Putamen (tissue), 1 donor: ENCODE results near the gene CNDP1.

Experiments
- DNase-seq: peaks from one replicate; pipeline ENCODE4 v3.0.0-alpha.2; 2016; ENCODE audit warnings: low spot score

Gene CNDP1

GRCh38 chr18:74507097-74507881, 27.0 kb upstream of the CNDP1 start:
- no peak for DNase-seq

- DNase-seq: no peak
These were observed 26.4 kb upstream of the CNDP1 start for GRCh38 chr18:74507927-74508326.

DNA sequence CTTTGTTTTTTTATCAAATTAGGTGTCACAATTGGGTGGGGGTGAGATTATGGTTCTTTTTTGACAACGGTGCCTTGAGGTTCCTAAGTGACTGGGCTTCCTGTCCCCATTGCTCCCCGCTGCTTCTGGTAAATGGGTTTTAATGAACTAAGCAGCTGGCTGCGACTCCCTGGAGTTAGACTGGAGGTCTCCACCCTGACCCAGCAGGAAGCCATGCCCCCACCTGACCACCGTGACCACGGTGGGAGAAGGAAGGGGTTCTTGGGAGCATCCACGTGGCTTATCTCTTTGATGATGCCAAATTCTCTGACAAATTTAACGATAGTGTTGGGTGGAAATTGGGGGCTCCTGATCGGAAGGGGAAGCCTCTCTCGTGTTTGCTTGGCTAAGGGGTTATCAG, 25.9 kb upstream of the CNDP1 start:
- no peak for DNase-seq

DNA sequence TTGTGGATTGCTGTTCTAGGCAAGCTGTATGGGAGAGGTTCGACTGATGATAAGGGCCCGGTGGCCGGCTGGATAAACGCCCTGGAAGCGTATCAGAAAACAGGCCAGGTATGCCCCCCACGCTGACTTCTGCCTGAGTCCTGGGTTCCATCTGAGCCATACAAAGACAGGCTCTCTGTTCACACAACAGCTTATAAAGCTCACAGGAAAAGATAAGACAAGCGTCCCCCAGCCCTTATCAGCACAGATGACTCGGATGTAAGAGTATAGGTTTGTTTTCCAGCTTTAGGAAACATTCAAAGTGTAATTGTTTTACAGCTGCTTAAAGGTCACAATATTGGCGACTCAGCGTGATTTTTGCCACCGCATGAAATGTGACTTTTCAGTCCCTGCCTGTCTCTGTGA, 25.5 kb upstream of the CNDP1 start:
- DNase-seq: no peak

DNA sequence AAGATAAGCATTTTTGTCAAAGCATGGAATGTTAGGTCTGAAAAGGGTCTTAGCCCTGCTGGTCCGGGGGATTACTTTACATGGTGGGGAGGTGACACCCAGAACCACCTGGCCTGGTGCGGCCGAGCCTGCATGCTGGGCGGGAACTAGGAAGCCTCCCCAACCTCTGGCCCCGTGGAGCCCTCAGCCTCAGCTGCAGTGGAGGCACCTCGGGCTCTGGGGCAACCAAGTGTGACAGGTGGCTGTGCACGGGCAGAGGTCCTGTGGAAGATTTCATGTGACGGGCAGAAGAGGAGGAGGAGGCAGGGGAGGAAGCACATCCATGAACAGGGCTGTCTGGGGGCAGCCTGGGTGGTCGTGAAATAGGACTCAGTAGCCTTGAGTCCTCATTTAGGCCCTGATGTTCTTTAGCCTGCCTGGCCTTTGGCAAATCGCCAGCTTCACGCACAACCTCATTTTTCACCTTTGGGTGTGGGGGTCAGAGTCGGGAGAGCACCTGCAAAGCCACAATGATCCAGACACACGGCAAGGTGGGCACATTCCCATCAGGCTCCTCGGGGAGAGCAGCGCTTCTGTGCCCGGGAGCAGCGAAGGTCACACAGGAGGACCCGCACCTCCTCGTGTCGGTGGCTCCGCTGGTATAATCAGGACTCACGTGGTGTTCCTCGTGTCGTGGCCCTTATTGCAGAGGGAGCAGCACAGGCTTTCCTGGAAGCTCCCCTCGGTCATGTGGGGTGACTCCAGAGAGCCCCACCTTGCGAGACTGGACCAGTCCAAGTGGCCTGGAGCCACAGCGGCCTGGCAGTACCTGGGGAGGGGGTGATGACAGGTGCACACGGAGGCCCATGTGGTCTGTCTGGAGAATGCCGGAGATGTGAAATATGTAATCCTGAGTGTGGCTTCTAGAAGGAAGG, 24.2 kb upstream of the CNDP1 start:
- DNase-seq: no peak

- no peak for DNase-seq
These were observed 23.6 kb upstream of the CNDP1 start for GRCh38 chr18:74510770-74511095.

DNA sequence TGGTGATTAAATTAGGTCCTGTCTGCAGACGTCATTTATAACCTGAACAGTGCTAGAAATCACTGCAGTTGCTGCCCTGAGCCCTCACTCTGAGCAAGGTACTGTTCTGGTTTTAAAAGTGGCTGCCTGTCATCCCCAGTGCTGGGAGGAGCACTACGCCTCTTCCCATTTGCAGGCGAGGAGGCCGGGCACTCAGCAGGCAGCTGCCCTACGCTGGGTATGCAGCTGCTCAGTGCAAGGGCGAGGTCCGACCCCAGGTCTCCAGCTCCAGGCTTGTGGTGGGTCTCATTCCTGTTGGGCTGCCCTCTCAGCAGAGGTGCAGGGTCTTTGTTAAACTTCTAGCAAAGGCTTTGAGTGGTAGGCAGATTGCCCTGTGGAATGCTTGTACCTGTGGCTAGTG, 22.5 kb upstream of the CNDP1 start:
- DNase-seq: peak; percentile 61

GRCh38 chr18:74512321-74513053, 21.8 kb upstream of the CNDP1 start:
- DNase-seq: peak; percentile 95

DNA sequence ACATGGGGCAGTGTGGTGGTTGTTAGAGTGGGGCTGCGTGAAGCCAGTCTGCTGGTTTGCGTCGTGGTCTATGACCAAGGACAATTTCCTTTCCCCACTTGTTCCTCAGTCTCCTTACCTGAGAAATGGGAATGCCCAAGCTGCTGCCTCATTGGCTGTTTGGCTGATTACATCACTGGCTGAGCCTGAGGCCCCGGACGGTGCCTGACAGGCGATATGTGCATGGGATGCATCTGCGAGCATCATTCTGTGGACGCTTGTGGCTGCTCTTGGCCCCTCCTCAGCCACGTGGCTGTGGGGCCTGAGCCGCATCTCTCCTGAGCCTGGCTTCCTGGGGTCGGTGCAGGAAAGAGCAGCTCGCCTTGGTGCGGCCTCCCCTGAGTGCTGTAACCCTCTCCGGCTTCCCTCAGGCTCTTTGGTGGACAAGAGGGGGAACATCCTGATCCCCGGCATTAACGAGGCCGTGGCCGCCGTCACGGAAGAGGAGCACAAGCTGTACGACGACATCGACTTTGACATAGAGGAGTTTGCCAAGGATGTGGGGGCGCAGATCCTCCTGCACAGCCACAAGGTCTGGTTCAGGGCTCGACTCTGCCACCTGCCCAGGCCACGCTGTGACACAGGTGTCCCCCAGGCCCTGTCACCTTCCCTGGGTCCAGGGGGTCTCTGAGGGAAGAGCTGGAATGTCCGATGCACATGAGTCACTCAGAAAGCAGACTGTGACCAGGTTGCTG, 21.0 kb upstream of the CNDP1 start:
- no peak for DNase-seq

GRCh38 chr18:74513883-74514205, 20.5 kb upstream of the CNDP1 start:
- no peak for DNase-seq

DNA sequence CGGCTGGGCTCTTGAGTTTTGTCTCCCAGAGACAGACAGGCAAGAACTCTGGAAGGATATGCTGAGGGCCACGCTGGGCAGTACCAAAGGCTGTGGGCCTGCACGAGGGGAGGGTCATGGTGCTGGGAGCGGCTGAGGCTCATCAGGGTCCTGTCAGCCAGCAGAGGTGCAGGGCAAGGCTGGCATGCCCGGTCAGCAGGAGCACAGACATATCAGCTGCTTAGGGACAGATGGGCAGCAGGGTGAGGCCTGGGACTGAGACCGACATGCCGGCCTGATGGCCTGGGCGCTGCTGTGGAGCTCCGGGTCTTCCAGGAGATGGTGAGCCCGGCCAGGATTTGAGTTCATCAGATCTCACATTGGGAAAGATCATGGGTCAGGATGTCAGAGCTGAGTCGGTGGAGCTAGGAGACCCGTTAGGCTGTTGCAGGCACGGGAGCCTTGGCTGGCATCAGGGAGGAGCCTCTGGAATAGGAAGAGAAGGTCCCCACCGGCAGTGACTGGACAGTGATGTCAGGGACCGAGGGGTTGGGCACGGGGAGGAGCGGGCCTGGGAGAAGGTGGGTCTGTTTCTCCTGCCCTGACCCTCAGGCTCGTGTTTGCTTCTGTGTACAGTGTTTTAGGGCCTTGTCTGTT, 19.3 kb upstream of the CNDP1 start:
- DNase-seq: no peak

DNA sequence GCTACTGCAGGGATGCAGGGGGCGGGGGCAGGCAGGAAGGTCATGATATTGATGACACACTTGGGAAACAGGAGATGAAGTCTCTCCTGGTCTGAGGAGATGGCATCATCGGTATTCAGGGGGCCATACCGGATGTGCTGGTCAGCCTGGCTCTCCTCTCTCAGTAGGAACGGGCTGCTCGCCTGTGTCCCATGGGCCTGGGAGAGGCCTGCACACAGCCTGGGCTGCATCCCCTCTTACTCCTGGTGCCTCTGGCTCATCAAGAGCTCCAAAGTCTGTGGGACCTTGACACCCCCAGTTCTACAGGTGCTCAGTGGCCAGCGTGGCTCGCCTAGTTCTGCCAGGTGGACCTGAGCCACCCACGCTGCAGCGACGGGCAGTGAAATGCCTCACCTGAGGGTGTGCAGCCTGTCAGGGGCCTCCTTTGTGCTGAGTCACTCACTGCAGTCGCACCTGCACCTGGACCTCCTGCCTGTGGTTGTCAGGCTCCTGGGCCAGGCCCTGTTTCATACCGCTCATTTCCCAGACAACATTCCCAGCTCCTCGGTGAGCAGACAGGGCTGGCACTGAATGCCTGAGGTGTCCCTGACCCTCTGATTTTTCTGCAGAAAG, 18.6 kb upstream of the CNDP1 start:
- no peak for DNase-seq

DNA sequence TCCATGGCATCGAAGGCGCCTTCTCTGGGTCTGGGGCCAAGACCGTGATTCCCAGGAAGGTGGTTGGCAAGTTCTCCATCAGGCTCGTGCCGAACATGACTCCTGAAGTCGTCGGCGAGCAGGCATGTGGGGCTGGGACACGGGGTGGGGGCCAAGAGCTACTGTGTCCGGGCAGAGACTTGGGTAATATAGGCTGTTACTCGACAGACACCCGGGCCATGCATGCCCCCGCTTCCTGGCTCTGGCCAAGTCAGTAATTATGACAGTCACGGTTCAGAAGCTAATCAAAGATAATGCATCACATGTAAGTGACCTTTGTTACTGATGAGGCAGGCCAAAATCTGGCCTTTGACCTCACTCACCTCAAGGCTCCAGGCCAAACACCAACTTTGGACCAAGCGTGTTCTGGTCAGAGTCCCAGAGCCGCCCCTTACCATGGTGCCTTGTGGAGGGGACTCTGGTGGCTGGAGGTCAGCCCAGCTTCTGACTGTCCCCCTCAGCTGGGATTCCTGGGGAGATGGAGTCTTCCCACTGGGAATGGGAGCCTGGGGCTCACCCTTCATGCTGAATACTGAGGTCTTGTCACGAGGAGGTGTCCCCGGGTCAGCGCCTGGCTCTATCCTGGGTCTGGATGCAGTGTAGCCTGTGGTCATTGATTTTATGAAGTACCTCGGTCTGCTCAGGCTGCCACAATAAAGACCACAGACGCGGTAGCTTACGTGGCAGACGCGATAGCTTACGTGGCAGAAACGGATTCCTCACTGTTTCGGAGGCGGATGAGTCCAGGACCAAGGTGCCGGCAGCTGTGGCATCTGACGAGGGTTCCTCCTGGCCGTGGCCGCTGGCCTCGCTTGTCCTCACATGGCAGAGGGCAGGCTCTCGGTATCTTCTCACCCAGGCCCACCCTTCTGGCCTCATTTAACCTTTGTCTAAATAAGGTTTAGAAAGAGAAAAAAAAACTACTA, 17.7 kb upstream of the CNDP1 start:
- DNase-seq: no peak

GRCh38 chr18:74517236-74517630, 17.1 kb upstream of the CNDP1 start:
- no peak for DNase-seq

- DNase-seq: no peak
These were observed 15.6 kb upstream of the CNDP1 start for GRCh38 chr18:74518456-74519295.

DNA sequence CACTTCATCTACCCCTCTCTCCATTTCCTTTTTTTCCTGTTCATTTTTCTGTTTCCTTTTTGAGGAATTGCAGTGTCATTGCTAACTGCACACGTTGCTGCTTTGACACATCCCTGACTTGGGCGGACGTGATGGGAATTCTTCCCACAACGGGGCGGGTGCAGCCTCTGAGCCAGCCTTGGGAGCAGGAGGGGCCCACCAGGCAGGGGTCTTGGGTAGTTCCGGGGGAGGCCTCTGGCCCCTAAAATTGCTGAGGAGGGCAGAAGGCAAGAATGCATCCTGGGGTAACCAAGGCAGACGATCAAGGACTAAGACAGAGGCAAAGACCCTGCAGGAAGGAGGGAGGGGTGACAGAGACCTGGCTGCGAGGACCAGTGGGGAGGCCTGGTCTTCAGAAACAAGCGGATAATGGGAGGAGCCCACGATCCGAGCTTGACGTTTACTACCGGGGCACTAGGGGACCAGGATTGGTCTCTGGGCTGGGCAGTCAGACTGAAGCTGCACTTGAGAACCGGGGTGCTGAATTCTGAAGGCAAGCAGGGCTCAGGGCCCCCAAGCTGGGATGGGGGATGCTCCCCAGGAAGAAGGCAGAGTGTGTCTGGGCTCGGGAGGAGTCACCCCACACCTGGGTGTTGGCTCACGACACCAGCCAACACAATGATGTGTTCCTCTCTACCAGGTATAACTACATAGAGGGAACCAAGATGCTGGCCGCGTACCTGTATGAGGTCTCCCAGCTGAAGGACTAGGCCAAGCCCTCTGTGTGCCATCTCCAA, 14.8 kb upstream of the CNDP1 start:
- no peak for DNase-seq

DNA sequence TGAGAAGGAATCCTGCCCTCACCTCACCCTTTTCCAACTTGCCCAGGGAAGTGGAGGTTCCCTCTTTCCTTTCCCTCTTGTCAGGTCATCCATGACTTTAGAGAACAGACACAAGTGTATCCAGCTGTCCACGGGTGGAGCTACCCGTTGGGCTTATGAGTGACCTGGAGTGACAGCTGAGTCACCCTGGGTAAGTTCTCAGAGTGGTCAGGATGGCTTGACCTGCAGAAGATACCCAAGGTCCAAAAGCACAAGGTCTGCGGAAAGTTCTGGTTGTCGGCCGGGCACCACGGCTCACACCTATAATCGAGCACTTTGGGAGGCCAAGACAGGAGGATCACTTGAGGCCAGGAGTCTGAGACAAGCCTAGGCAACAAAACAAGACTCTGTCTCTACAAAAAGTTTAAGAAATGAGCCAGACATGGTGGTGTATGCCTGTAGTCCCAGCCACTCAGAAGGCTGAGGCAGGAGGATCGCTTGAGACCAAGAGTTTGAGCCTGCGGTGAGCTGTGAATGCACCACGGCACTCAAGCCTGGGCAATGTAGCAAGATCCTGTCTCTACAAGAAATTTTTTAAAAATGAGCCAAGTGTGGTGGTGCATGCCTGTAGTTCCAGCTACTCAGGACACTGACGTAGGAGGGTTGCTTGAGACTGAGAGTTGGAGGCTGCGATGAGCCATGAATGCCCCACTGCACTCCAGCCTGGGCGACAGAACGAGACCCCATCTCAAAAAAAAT, 14.0 kb upstream of the CNDP1 start:
- DNase-seq: no peak
